H1 (cell line): Measurements from ENCODE around the gene CDC25C. TPM values are rescaled to one million over a fixed set of nuclear protein-coding genes. Genes with fewer than 3 reads are reported as not detected.

Source experiments
- BRCA1 ChIP-seq: IDR thresholded peaks from 2 replicates; pipeline ENCODE4 v1.6.1; 2012; ENCODE audit warnings: low read depth, low read length, improper control_type of control experiment
- FOSL1 ChIP-seq: IDR thresholded peaks from 2 replicates; pipeline ENCODE4 v1.6.1; 2011; ENCODE audit warnings: mild to moderate bottlenecking, low read depth, low read length, moderate library complexity; ENCODE audit not compliant: insufficient read depth
- HDAC6 ChIP-seq: IDR thresholded peaks from one replicate; pipeline ENCODE4 v1.7.1; 2012; ENCODE audit warnings: low read depth, mild to moderate bottlenecking, inconsistent platforms, low read length, moderate library complexity
- KDM4A ChIP-seq: IDR thresholded peaks from one replicate; pipeline ENCODE4 v1.7.1; 2012; ENCODE audit warnings: low read depth, mild to moderate bottlenecking, moderate library complexity, low read length, inconsistent platforms; ENCODE audit not compliant: severe bottlenecking
- MAX ChIP-seq: IDR thresholded peaks from 2 replicates; pipeline ENCODE4 v1.6.1; 2012; ENCODE audit warnings: inconsistent platforms
- PHF8 ChIP-seq: fragments of 200-600 bp; sonication (generic); conservative IDR thresholded peaks from 2 replicates; pipeline ENCODE4 v1.7.1; 2012; ENCODE audit warnings: low read depth, mild to moderate bottlenecking, inconsistent platforms, low read length, moderate library complexity
- POLR2A ChIP-seq, 2 experiments: IDR thresholded peaks; 1 replicate in 1 of 2; 2 replicates in 1 of 2; pipeline ENCODE4 v1.6.1; 2011; ENCODE audit warnings: low read depth in 2 of 2, low read length in 2 of 2, mild to moderate bottlenecking in 2 of 2; ENCODE audit errors: control extremely low read depth in 1 of 2
- POLR2AphosphoS5 ChIP-seq: IDR thresholded peaks from 2 replicates; pipeline ENCODE4 v1.6.1; 2011; ENCODE audit warnings: low read depth, low read length
- TAF1 ChIP-seq: IDR thresholded peaks from 2 replicates; pipeline ENCODE4 v1.6.1; 2011; ENCODE audit warnings: mild to moderate bottlenecking, low read depth, low read length
- polyA plus RNA-seq, 7 experiments: library from polyadenylated mRNA; depleted of rRNA in 3 of 7; stranded (reverse) in 5 of 7; unstranded in 2 of 7; fragments of >200 nt in 5 of 7; fragments of 200-250 nt in 2 of 7; gene quantifications; 1 replicate in 5 of 7; 2 replicates in 1 of 7; 4 replicates in 1 of 7; pipeline versions ENCODE4 v1.2.1 to v1.2.3, GENCODE V29; 2011 to 2013; ENCODE audit warnings: missing spikeins in 2 of 7, mixed read lengths in 2 of 7
- total RNA-seq: library from RNA; stranded (reverse); fragmentation: NEBNext Ultra II Directional; extraction: Animal tissue kit (Norgen Biotek cat#: 25700); gene quantifications from 2 replicates; pipeline ENCODE4 v1.2.1, GENCODE V29; 2021

Gene CDC25C
- total and polyA plus RNA-seq, 2 of the 8 experiments (the other 6 are each of a cell fraction or from before 2014, with no cell fraction given), result 18.4 to 20.8 TPM

GRCh38 chr5:138352722-138353559 lies 21.3 kb upstream of the CDC25C start (continued):
- no peak for TF ChIP-seq MAX
- TF ChIP-seq TAF1, result peak; percentile 52
- no peak for TF ChIP-seq FOSL1
- peak; percentile 78 for TF ChIP-seq KDM4A
- no peak for TF ChIP-seq HDAC6
- peak; percentile 19; the same call in 1 of the 2 replicates for TF ChIP-seq POLR2AphosphoS5
- peak; percentile 91 for TF ChIP-seq PHF8
- TF ChIP-seq BRCA1, result no peak
- TF ChIP-seq POLR2A (IDR thresholded peaks at IDR 0.05; ENCODE audit: control extremely low read depth in 1 of 2, low read depth in 2 of 2, low read length in 2 of 2), result peak in 1 of 2 experiments; percentile 48; a peak in 1 of 3 replicates
